HG03571 (cell line): ENCODE measurements around the gene ARHGEF5.
A peak's percentile ranks its signal among the peaks of the same experiment; 100 is the strongest.

Experiments used
- ATAC-seq: cut with Tn5 transposase; IDR thresholded peaks from one replicate; pipeline ENCODE4 v1.9.1; 2021; ENCODE audit not compliant: unreplicated experiment

ARHGEF5 gene

GRCh38 chr7:144379776-144380384 is 24.7 kb downstream of the ARHGEF5 start:
- ATAC-seq, result no peak

- ATAC-seq, result no peak
These were observed 28.9 kb downstream of the ARHGEF5 start for GRCh38 chr7:144384071-144384470.

- no peak for ATAC-seq
These were observed 29.5 kb downstream of the ARHGEF5 start for GRCh38 chr7:144384555-144385245.

- no peak for ATAC-seq
These were observed 31.5 kb downstream of the ARHGEF5 start for GRCh38 chr7:144386741-144387140.

- ATAC-seq, result no peak
These were observed 33.7 kb downstream of the ARHGEF5 start for GRCh38 chr7:144388950-144389349.

GRCh38 chr7:144390481-144390880 is 35.3 kb downstream of the ARHGEF5 start:
- ATAC-seq, result no peak

GRCh38 chr7:144391014-144391413 is 35.8 kb downstream of the ARHGEF5 start:
- ATAC-seq, result no peak

- peak; percentile 64 for ATAC-seq
These were observed 36.6 kb downstream of the ARHGEF5 start for GRCh38 chr7:144391823-144392255.

GRCh38 chr7:144397086-144397485 is 41.9 kb downstream of the ARHGEF5 start:
- ATAC-seq, result no peak

GRCh38 chr7:144398291-144398690 is 43.1 kb downstream of the ARHGEF5 start:
- no peak for ATAC-seq

GRCh38 chr7:144398911-144399310 is 43.7 kb downstream of the ARHGEF5 start:
- ATAC-seq, result no peak

- no peak for ATAC-seq
These were observed 44.7 kb downstream of the ARHGEF5 start for GRCh38 chr7:144399946-144400345.

- ATAC-seq, result no peak
These were observed 46.3 kb downstream of the ARHGEF5 start for GRCh38 chr7:144401490-144401889.

- ATAC-seq, result no peak
These were observed 47.9 kb downstream of the ARHGEF5 start for GRCh38 chr7:144403102-144403501.

- no peak for ATAC-seq
These were observed 48.5 kb downstream of the ARHGEF5 start, which contains the start of gene NOBOX for GRCh38 chr7:144403649-144404061. NOBOX (minus strand) TSS chr7:144403693.

GRCh38 chr7:144404946-144405345 is 49.7 kb downstream of the ARHGEF5 start:
- no peak for ATAC-seq

- no peak for ATAC-seq
These were observed 52.2 kb downstream of the ARHGEF5 start for GRCh38 chr7:144407266-144407931.

GRCh38 chr7:144408121-144408520 is 52.9 kb downstream of the ARHGEF5 start:
- no peak for ATAC-seq

GRCh38 chr7:144410441-144410840 is 55.2 kb downstream of the ARHGEF5 start:
- no peak for ATAC-seq

- ATAC-seq, result no peak
These were observed 59.6 kb downstream of the ARHGEF5 start for GRCh38 chr7:144414815-144415214.

- no peak for ATAC-seq
These were observed 60.7 kb downstream of the ARHGEF5 start for GRCh38 chr7:144415858-144416257.

GRCh38 chr7:144416341-144416740 is 61.1 kb downstream of the ARHGEF5 start:
- ATAC-seq, result no peak
